Measurements from ENCODE around the gene TRIM38.

The TRIM38 gene

GRCh38 chr6:25952535-25952934 lies 10.1 kb upstream of the TRIM38 start:
- H3K27ac ChIP-seq, result no peak overlapping the region
- TF ChIP-seq, protein P1, sequence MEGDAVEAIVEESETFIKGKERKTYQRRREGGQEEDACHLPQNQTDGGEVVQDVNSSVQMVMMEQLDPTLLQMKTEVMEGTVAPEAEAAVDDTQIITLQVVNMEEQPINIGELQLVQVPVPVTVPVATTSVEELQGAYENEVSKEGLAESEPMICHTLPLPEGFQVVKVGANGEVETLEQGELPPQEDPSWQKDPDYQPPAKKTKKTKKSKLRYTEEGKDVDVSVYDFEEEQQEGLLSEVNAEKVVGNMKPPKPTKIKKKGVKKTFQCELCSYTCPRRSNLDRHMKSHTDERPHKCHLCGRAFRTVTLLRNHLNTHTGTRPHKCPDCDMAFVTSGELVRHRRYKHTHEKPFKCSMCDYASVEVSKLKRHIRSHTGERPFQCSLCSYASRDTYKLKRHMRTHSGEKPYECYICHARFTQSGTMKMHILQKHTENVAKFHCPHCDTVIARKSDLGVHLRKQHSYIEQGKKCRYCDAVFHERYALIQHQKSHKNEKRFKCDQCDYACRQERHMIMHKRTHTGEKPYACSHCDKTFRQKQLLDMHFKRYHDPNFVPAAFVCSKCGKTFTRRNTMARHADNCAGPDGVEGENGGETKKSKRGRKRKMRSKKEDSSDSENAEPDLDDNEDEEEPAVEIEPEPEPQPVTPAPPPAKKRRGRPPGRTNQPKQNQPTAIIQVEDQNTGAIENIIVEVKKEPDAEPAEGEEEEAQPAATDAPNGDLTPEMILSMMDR (conservative IDR thresholded peaks at IDR 0.05), result no peak
- TF ChIP-seq ZFX (IDR thresholded peaks at IDR 0.05), result no peak

GRCh38 chr6:25953733-25954132 lies 8.9 kb upstream of the TRIM38 start:
- no peak for TF ChIP-seq ZFX (IDR thresholded peaks at IDR 0.05)
- TF ChIP-seq, protein P1 (conservative IDR thresholded peaks at IDR 0.05), result no peak

DNA sequence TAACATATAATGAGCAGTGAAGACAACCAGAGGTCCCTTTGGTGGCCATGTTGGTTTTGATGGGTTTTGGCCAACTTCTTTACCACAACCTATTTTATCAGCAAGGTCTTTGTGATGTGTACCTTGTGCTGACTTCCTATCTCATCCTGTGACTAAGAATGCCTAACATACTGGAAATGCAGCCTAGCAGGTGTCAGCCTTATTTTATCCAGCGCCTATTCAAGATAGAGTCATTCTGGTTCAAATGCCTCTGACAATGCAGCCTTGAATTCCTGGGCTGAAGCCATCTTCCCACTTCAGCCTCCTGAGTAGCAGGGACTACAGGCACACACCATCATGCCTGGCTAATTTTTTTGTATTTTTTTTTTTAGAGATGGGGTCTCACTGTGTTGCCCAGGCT lies 7.8 kb upstream of the TRIM38 start:
- TF ChIP-seq, protein P1 (conservative IDR thresholded peaks at IDR 0.05), result no peak
- no peak for TF ChIP-seq ZFX (IDR thresholded peaks at IDR 0.05)
- H3K27ac ChIP-seq, result no peak overlapping the region

More at GRCh38 chr6:25953733-25954132, 8.9 kb upstream of the TRIM38 start:
- H3K27ac ChIP-seq, result no peak overlapping the region

- H3K27ac ChIP-seq, result no peak overlapping the region
- TF ChIP-seq, protein P1 (conservative IDR thresholded peaks at IDR 0.05), result no peak
- no peak for TF ChIP-seq ZFX (IDR thresholded peaks at IDR 0.05)
Measured at GRCh38 chr6:25956226-25956625, 6.4 kb upstream of the TRIM38 start.

DNA sequence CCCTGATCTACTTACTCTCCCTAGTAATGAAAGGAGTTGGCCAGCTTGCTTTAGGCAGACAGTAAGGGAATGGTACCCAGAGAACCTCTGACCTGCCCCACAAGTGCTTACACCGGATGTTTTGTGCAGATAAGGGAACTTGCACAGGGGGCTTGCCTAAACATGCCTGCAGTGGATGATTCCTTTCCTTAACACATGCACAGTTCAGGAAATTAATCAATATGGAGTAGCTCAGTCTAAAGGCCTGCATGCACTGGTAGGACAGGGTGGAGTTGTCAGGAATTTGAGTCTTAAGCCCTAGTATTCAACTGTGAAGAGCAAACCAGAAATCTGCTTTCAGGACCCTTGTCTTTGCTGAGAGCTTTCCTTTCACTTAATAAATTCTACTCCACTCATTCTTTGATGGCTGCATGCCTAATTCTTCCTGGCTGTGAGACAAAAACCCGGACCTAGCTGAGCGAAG lies 3.9 kb upstream of the TRIM38 start:
- H3K27ac ChIP-seq, result no peak overlapping the region

GRCh38 chr6:25959890-25960536 lies 2.6 kb upstream of the TRIM38 start:
- no peak for TF ChIP-seq ZFX (IDR thresholded peaks at IDR 0.05)
- TF ChIP-seq, protein P1 (conservative IDR thresholded peaks at IDR 0.05), result no peak
- no peak overlapping the region for H3K27ac ChIP-seq

More for the DNA sequence above, 3.9 kb upstream of the TRIM38 start:
- TF ChIP-seq, protein P1 (conservative IDR thresholded peaks at IDR 0.05), result no peak
- no peak for TF ChIP-seq ZFX (IDR thresholded peaks at IDR 0.05)

GRCh38 chr6:25960734-25961133 lies 1.9 kb upstream of the TRIM38 start:
- TF ChIP-seq ZFX (IDR thresholded peaks at IDR 0.05), result no peak
- TF ChIP-seq, protein P1 (conservative IDR thresholded peaks at IDR 0.05), result no peak

More at GRCh38 chr6:25960734-25961133, 1.9 kb upstream of the TRIM38 start:
- no peak overlapping the region for H3K27ac ChIP-seq

All from C4-2B (cell line).